NCI-H2029 treated with DMSO at 0.1 percent for 48 hours (cell line): ENCODE measurements around the gene MAN2B1.
A peak's percentile ranks its signal among the peaks of the same experiment; 100 is the strongest.
"Not testable (repeated sequence)": the region's sequence is repeated elsewhere in the genome, so short reads cannot be mapped to it uniquely, and the experiment has no call there.

Source experiments
- DNase-seq: peaks from one replicate; lab custom pipeline; 2025; lab: John Stamatoyannopoulos, UW

The MAN2B1 gene

DNA sequence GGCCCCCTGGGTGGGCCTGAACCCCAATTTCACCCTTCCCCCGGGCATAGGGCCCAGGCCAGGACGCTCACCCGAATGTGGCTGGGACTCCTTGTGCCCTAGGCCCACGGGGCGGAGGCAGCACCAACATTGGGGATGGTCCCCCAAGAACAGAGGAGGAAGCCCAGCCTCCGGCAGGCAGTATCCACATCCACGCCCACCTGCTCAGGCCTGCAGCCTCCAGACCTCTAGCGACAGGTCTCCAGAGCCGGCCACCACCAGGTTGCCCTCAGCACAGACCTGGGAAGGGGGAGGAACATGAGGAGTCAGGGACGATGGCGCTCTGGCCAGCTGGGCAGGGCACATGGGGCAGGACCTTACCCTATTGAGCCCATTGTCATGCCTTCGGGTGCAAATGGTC, 22.5 kb upstream of the MAN2B1 start:
- no peak for DNase-seq

DNA sequence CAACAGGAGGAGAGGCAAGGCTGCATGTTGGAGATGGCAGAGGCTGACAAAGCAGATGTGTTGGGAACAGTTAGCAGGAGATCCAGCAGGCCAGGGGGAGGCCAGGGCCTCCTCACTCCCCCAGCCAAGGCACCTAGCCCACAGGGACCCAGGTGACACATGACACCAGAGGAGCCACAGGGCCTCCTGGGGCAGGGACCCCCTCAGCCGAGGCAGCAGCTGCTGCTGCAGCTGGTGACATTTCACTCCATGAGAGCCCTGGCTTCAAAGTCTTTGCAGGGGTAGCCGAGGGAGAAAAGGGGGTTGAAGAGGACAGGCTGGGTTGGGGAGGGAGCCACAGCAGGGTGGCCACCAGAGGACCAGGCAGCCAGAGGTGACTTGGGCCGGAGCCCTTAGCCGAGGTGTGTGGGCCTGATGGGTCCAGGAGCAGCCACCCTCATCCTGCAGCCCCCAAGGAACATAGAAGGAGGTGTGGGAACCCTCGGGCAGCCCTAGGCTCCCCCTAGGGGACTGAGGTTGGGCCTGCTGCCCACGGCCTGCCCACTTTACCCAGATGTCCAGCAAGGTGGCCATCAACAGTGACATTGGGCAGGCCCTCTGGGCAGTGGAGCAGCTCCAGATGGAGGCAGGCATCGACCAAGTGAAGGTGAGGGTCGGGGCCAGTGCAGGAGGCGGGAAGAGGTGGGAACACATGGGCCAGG, 21.1 kb upstream of the MAN2B1 start, which contains the start of gene GNG14:
TSS of gene GNG14 (plus strand) at position 503 of the 701 bp plus-strand sequence. CDS start at position 554, 51 bp downstream.
- no peak for DNase-seq

DNA sequence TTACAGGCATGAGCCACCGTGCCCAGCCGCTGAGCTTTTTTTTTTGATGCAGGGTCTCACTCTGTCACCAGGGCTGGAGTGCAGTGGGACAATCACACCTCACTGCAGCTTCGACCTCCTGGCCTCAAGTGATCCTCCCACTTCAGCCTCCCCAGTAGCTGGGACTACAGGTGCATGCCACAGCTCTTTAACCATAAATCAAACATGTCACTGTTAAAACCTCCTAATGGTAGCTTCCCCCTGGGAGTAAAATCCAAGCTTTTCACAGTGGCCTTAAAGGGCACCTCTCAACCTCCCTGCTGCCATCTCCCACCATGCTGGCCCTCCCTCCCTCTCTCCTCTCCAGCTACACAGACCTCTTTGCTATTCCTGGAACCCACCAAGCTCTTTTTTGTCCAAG, 19.3 kb upstream of the MAN2B1 start:
- DNase-seq: no peak

DNA sequence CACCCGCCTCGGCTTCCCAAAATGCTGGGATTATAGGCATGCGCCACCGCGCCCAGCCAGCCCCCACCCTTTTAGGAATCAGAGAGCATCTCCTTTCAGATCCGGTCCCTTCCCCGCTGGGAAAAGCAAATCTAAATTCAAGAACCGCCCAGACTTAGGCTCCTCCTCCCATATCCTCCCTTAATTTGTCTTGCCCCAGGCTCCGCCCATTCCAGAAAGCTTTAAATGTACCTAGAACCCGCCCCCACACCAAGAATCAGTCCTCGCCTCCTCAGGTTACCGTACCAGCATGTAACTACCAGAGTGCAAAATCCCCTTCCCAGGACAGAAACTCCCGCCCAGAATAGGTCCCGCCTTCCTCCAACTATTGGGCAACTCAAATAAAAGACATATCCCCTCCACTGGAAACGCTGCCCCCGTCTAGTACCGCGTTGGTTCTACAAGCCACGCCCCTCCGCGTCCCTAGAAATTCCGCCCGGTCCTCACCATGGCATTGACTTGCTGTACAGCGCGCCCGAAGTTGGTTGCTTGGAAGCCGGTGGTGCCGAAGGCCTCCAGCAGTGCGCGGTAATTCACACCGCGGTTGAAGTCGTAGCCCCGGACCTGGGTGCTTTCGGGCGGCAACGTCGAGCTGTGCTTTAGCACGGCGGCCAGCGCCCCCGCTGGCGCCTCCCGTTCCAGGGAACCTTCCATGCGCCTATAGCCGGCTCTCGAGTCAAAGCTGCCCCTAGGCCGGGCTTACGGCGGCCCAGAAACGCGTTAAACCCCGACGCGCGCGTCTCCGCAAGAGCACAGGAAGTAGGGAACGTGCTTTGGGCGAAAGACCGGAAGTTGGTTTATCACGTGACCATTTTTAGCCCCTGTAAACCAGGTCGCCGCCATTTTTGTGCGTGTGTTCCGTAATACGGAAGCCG, 14.8 kb upstream of the MAN2B1 start, which contains the start of gene DHPS:
TSS of gene DHPS (minus strand) at position 807 of the 914 bp plus-strand sequence. CDS start at position 693, 114 bp downstream.
- DNase-seq: peak; percentile 92

DNA sequence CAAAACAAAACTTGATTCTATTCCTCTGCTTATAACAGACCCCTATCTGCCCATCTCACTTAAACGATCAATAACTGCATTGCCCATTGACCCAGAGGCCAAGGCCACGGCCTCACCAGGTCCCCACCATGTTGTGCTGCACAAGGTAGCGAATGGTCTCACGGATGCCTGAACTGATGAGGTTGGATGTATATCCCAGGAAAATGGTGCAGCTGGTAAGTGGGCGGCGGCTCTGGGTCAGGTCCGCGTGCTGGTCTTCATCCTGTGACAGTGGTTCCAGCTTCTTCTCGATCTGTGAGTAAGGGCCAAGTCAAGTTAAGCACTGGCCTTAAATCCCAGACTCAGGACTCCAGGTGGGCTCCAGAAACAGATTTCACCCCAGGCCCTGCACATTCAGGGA, 13.5 kb upstream of the MAN2B1 start:
- DNase-seq: no peak

DNA sequence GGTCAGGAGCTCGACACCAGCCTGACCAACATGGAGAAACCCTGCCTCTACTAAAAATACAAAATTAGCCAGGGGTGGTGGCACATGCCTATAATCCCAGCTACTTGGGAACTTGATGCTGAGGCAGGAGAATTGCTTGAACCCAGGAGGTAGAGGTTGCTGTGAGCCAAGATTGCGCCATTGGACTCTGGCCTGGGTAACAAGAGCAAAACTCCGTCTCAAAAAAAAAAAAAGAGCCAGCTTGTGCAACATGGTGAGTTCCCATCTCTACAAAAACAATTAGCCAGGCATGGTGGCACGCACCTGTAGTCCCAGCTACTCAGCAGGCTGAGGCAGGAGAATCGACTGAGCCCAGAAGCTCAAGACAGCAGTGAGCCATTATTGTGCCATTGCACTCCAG, 11.5 kb upstream of the MAN2B1 start:
- not testable (repeated sequence) for DNase-seq

DNA sequence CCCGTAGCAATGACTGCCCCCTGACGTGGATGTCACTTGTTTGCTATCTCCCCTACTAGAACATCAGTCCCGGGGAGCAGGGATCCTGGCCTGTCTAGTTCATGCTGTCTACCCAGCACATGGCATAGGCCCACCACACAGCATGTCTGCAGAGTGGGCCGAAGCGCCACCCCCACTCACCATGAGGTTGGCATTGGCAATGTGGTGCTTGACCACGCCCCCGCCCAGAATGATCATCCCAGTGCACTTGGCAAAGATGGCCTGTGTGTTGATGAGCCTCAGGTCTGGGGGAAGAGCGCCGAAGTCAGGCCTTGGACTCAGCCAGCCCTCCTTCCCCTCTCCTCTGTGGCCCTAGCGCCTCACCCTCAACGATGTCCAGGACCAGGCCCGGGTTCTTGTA, 10.4 kb upstream of the MAN2B1 start:
- DNase-seq: no peak

DNA sequence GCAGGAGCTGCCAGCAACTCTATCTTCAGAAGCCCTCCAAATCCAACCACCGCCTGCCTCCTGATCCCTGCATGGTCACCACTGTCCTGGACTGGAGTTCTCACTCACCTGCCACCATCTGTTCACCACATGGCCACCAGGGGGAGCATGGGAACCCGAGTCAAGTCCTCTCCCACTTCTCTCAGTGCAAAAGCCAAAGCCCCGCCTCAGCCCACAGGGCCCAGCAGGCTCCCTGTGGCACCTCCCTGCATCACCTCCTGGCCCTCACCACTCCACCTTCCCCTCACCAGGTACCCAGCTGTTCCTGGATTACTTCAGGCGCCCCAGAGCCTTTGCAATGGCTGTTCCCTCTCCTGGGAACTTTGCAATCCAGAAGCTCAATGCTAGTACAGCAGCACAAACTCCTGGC, 9.8 kb upstream of the MAN2B1 start:
- DNase-seq: peak; percentile 50

DNA sequence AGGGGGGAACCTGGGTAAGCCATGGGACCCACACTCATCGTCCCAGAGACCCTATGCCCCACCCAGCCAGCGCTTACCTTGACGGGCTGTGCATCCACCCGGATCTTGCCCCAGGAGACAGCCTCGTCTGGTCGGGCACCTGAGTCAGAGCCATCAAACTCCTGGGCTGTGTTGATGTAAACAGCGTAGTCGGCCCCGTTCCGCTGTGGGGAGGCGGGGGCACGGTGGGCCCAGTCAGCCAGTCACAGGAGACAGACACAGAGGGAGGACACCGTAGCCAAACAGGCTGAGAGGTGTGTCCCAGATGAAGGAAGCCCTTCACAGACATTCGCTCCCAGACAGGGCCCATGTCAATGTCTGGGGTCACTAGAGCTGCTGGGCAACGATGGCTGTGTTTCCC, 9.4 kb upstream of the MAN2B1 start:
- no peak for DNase-seq

DNA sequence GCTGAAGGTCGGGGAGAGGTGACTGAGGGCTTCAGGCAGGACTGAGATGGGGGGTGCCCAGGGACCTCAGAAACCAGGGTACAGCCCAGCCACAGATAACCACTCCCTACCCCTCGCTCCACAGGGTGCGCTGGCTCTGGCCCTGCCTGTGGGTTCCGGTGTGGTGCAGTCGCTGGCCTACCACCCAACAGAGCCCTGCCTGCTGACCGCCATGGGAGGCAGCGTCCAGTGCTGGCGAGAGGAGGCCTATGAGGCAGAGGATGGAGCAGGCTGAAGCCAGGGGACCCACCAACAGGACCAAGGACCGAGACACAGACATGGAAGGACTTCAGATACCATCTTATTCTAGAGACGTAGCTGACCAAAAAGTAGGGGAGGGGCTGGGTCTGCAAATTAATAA, 8.9 kb upstream of the MAN2B1 start:
- no peak for DNase-seq

DNA sequence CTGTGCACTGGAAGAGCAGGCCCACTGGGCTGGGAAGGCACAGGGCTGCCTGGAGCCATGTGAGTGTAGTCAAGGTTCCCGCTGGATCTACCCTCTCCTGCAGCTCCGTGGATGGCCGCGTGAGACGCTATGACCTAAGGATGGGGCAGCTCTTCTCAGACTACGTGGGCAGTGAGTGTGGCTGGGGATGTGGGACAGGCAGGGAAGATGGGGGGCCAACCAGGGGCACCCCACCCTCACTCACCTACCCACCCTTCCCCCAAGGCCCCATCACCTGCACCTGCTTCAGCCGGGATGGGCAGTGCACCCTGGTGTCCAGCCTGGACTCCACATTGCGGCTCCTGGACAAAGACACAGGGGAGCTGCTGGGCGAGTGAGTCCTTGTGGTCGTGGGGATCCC, 6.2 kb upstream of the MAN2B1 start:
- DNase-seq: no peak

DNA sequence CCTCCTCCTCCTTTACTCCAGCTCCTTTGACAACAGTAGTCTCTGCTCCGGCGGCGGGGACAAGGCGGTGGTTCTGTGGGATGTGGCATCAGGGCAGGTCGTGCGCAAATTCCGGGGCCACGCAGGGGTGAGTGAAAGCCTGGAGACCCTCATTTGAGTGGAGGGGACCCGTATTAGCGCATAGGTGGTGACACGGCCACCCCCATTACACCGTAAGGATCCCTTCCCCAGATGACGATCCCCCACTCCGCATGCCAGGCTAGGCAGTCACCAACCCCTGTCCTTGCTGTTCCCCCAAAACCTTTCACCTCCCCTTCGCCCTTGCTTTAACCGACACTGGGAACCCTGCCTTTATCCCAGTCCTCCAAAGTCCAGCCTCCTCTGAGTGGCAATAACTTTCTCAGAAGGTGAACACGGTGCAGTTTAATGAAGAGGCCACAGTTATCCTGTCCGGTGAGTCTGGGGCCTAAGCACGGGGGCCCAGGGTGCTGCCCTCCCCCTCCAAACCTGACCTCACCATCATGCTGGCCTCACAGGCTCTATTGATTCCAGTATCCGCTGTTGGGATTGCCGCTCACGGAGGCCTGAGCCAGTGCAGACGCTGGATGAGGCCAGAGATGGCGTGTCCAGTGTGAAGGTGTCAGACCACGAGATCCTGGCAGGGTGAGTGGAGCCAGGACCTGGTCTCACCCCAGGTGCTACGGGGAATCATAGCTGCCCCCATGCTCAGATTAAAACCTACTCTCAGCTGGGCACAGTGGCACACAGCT, 3.8 kb upstream of the MAN2B1 start:
- no peak for DNase-seq

DNA sequence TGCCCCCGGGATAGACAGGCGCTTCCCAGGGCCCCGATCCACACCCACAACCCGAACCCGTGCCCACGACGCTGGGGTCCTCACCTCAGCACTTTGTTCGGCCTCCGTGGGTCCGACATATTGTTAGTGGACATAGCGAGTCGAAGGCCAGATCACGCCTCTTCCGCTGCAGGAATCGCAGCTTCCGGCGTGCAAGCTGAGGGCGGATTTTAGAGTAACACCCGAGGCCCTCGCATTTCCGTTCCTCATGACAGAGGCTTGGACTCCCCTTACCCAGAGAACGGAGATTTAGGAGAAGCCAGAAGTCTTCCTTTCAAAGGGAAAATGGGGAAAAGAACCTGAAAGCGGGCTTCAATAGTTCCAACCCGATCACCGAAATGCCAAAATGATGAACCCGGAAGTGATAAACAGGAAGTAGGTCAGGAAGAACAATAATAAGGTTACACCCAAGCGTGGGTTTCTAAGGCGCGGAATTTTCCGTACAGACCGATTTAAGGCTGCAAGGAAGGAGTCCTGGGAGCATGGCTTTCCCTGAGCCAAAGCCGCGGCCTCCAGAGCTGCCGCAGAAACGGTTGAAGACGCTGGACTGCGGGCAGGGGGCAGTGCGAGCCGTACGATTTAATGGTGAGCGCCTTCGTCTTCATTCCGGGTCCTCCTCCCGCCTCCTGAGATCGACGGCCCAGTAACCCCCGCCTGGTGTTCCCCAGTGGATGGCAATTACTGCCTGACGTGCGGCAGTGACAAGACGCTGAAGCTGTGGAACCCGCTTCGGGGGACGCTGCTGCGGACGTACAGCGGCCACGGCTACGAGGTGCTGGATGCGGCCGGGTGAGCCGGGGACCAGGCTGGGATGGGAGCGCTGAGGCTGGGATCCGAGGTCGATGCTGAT, 3.0 kb upstream of the MAN2B1 start:
- peak; percentile 82 for DNase-seq

DNA sequence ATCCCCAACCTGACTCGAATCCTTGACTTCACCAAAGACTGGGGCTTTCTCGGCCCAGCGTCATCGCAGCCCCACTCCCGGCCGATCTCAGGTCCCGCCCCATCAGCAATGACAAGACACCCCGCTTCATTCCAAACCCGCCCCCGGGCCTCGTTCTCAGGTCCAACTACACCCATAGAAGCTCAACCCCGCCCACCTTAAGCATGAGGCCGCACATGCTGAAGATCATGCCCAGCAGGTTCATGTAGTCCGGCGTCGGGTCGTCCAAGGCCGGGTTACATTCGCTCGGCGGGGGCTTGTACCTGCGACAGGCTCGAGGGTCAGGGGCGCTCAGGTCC, 2.4 kb upstream of the MAN2B1 start:
- DNase-seq: no peak

DNA sequence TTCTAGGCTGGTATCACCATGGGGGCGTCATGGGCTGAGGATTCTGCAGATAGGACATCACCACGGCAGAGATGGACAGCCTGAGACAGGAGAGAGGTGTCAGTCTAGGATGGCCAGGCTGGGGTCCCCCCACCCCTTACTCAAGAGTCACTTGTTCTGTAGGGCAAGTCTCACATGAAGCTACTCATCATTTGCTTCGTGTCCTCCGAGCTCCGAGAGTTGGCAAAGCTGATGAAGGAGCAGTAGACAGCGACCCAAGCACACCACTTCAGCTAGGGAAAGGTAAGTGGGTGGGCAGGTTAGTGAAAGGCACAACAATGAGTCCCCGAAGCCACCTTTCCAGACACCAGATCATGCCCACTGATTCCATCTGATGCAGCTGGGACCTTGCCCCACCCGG, 1.8 kb upstream of the MAN2B1 start:
- no peak for DNase-seq

DNA sequence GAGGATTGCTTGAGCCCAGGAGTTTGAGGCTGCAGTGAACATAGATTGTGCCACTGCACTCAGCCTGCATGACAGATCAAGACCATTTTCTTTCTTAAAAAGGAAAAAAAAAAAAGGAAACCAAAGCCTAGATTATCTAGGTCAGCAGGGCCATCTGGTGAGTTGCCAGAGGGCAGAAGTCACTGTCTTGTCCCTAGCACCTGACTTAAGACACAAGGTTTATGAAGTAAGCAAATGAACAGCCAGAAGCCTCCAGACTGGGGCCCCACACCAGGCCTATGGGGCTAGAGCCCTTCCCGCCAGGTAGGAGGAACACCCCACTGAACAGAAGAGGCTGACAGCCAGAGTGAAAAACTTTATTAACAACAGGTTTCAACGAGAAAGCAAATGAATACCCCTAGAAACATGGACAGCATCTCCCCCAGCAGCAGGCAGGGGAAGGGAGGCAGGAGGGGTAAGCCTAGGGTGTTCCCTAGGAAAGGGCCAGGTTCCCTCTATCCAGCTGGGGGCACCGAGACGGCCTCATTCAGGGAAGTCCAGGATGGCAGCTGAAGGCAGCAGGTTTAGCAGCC, 1.3 kb upstream of the MAN2B1 start:
- no peak for DNase-seq

DNA sequence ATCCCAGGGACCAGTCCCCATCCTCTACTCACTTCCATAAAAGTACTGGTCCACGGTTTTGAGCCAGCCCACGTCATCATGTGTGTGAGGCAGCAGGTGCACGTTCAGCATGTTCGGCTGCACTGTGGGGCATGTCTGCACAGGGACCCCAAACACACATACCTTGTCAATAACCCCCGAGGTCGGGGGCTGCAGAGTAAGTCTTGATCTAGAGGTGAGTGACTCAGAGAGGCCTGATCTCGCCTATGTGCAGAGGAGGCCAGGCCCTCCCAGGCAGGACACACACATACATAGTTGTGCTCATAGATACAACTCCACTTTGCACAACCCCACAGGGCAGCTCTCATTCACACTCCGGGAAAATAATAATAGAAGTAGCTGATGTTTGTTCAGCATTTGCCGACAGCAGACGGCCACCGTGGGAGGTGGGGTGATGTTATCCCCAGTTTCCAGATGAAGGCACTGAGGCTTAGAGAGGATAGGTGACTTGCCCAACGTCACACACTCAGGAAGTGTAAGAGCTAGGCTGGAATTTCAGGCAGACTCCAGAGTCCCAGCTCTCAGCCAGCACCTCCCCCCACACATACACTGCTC, 774 bp downstream of the MAN2B1 start:
- no peak for DNase-seq

DNA sequence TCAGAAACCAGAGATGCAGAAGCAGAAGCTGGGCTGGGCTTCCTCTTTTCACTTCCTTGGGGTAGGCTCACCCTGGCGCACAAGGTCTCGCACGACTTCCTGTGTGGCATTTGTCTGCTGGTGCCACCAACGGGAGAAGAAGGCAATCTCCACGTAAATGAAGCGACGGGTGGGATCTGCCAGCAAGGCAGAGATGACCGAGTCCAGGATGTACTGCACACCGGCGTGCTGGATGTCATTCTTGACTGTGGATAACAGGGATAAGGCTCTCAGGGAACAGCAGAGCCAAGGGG, 1.3 kb downstream of the MAN2B1 start:
- no peak for DNase-seq

DNA sequence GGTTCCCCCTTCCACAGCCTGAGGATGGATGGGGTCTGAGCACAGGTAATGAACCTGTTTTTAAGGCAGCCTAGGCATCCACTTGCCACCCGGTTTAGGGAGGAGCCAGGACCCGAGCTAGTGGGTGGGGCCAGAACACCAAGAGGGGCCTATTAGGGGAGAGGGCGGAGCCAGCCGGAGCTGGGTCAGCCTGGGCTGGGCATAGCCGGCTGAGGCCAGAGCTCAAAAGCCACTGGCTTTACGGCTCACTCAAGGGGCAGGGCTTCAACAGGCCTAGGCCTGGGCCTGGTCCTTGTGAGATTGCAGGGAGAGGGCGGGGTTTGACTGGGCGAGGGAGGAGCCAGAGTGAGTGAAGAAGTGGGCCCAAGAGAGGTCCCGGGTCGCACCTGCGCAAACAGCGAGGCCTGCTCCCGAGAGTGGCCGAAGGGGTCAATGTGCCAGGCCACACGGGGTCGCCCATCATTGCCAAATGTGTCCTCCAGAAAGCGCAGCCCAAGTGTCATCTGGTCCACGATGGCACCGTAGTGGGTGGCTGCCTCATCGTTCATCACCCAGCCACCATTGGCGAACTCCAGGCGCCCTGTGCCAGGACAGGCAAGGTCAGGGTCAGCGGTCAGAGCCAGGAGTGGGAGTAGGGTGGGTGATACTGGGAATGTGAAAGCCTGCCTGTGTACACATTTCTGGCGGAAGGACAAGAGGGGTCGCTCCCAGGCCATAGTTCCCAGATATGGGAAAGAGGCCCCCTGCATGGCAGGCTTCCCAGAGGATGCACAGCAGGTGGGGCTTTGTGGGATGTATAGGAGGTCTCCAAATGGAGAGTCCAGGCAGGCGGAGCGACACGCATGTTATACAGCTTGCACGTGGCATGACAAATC, 1.9 kb downstream of the MAN2B1 start:
- no peak for DNase-seq

DNA sequence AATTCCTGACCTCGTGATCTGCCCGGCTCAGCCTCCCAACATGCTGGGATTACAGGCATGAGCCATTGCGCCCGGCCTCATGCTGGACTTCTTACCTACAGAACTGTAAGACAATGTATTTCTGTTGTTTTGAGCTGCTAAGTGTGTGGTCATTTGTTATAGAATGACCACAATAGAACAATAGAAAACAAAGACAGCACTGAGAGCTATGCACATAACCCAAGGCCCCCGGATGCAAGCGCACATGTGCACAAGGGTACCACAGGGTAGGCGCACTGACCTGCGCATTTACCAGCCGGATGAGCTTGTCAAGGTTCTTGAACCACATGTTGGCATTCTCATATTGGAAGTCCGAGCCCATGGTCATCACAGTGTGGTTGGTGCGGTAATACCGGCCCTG, 5.6 kb downstream of the MAN2B1 start:
- DNase-seq: no peak
